Measurements from ENCODE around the gene SPANXN2. TPM values are rescaled to one million over a fixed set of nuclear protein-coding genes. Genes with fewer than 3 reads are reported as not detected.

SPANXN2 gene
- polyA plus RNA-seq, 4 donors: 0.18 TPM; not detected in 3

DNA sequence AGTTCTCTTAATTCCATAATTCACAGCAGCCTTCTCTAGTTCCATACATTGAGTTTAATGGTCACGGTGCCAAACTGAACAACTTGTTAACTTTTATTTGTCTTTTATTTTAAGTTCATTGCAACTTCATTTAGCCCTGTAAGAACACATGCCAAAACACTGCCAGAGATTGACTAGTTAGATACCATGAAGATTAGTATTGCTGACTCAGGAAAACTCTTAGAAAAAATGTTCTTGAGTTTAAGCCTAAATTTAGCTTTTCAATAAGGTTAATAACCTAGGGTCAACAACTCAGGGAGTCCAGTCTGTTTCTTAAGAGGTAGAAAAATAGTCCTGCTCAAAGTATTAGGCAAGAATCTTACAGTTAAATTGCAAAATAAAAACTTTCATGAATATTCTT lies 25.7 kb downstream of the SPANXN2 start:
- no peaks in the 10 kb centered on the region for H3K9me3 ChIP-seq (ENCODE audit: control insufficient read depth in 2 of 2, insufficient read depth in 1 of 2, low read depth in 1 of 2, low read length in 1 of 2)
- H3K27ac ChIP-seq (ENCODE audit: low read depth in 1 of 3, low read length in 2 of 3): no peak overlapping the region
- WGBS, 3 donors: 90 to 91% (median 91%) methylated on average over 1 of the region's 1 CpG
- no peaks in the 10 kb centered on the region for H3K27me3 ChIP-seq (ENCODE audit: control insufficient read depth in 3 of 3, insufficient read depth in 3 of 3, low read length in 3 of 3)
- DNase-seq (no peak), FAIRE-seq (no peak)
- H3K4me3 ChIP-seq (ENCODE audit: low read depth in 1 of 3, low read length in 3 of 3): no peak overlapping the region
- H3K36me3 ChIP-seq (ENCODE audit: control insufficient read depth in 3 of 3, insufficient read depth in 2 of 3, low read depth in 1 of 3, low read length in 3 of 3): no peaks in the 10 kb centered on the region
- no peaks in the 10 kb centered on the region for H3K4me1 ChIP-seq (ENCODE audit: control insufficient read depth in 3 of 3, insufficient read depth in 2 of 3, low read depth in 1 of 3, low read length in 2 of 3)

DNA sequence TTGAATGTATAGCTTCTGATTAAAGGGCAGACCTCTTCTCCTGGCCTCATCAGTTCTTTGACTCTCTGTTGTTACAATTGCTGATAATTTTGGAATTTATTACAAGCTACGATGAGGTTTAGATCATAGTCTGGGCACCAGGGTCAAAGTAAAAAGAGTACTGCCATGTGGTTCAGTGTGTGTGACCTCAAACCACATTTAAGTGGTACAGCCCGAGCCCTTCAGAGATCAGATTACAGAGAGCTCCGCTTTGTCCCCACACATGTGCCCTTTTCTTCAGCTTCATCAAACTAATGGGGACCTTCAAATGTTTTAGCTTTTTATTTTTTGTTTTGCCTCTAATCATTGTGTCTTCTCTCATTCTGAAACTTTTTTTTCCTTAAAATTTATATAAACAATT lies 37.1 kb downstream of the SPANXN2 start:
- H3K4me3 ChIP-seq (ENCODE audit: low read depth in 1 of 3, low read length in 3 of 3): no peak overlapping the region
- no peak overlapping the region for H3K27ac ChIP-seq (ENCODE audit: low read depth in 1 of 3, low read length in 2 of 3)
- peaks cover 0 to 4% (median 0%) of the 10 kb centered on the region in 3 donors for H3K4me1 ChIP-seq (ENCODE audit: control insufficient read depth in 3 of 3, insufficient read depth in 2 of 3, low read depth in 1 of 3, low read length in 2 of 3)
- WGBS, 3 donors: 26 to 50% (median 43%) methylated on average over 3 of the region's 3 CpGs
- no peak for FAIRE-seq
- no peaks in the 10 kb centered on the region for H3K9me3 ChIP-seq (ENCODE audit: control insufficient read depth in 2 of 2, insufficient read depth in 1 of 2, low read depth in 1 of 2, low read length in 1 of 2)
- H3K36me3 ChIP-seq (ENCODE audit: control insufficient read depth in 3 of 3, insufficient read depth in 2 of 3, low read depth in 1 of 3, low read length in 3 of 3): no peaks in the 10 kb centered on the region
- DNase-seq: peak in 1 of 2 donors; percentile 32
- H3K27me3 ChIP-seq (ENCODE audit: control insufficient read depth in 3 of 3, insufficient read depth in 3 of 3, low read length in 3 of 3): no peaks in the 10 kb centered on the region

DNA sequence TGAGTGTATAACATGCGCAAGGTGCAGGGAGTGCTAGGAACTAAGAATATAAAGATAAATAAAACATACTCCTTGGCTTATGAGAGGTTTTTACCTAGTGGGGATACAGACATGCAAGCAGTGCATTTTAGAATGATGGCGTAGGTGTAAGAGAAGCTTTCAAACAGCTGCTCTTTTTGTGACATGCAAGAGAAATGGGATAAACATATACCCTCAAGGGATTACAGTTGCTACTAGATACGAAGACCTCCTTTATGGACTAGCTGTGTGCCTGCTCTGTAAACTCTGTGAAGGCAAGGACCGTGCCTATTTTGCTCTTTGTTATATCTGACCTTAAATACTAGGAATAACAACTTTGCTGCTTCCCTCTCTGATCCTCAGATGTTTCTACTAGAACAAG lies 45.6 kb downstream of the SPANXN2 start:
- H3K4me1 ChIP-seq (ENCODE audit: control insufficient read depth in 3 of 3, insufficient read depth in 2 of 3, low read depth in 1 of 3, low read length in 2 of 3): no peaks in the 10 kb centered on the region
- FAIRE-seq: no peak
- WGBS, 3 donors: 65 to 79% (median 68%) methylated on average over 4 of the region's 4 CpGs

DNA sequence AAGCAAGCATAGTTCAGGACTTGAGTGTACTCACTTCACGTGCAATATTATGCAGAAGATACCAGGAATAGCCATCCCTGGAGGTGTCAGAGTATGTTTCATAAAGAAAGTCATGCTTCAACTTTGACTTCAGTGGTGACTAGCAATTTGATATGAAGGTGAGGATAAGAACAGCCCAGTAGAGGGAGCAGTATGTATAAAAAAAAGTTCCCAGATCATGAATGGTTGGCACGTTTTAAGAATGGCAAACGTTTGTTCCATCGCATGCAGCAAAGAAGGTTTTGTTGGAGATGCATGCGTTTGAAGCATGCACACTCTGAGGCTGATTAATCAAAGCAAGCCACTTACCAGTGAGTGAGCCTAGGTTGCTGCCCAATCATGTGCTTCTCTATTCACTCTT lies 51.2 kb downstream of the SPANXN2 start:
- no peaks in the 10 kb centered on the region for H3K27me3 ChIP-seq (ENCODE audit: control insufficient read depth in 3 of 3, insufficient read depth in 3 of 3, low read length in 3 of 3)
- H3K9me3 ChIP-seq (ENCODE audit: control insufficient read depth in 2 of 2, insufficient read depth in 1 of 2, low read depth in 1 of 2, low read length in 1 of 2): no peaks in the 10 kb centered on the region
- FAIRE-seq (no peak), DNase-seq (peak in 1 of 2 donors; percentile 28)
- H3K27ac ChIP-seq (ENCODE audit: low read depth in 1 of 3, low read length in 2 of 3): no peak overlapping the region
- no peaks in the 10 kb centered on the region for H3K36me3 ChIP-seq (ENCODE audit: control insufficient read depth in 3 of 3, insufficient read depth in 2 of 3, low read depth in 1 of 3, low read length in 3 of 3)
- no peak overlapping the region for H3K4me3 ChIP-seq (ENCODE audit: low read depth in 1 of 3, low read length in 3 of 3)
- 2 to 13% (median 11%) methylated on average over 5 of the region's 5 CpGs for WGBS, 3 donors
- no peaks in the 10 kb centered on the region for H3K4me1 ChIP-seq (ENCODE audit: control insufficient read depth in 3 of 3, insufficient read depth in 2 of 3, low read depth in 1 of 3, low read length in 2 of 3)

More for the DNA sequence above, 45.6 kb downstream of the SPANXN2 start:
- no peak overlapping the region for H3K4me3 ChIP-seq (ENCODE audit: low read depth in 1 of 3, low read length in 3 of 3)
- H3K27ac ChIP-seq (ENCODE audit: low read depth in 1 of 3, low read length in 2 of 3): no peak overlapping the region
- no peaks in the 10 kb centered on the region for H3K36me3 ChIP-seq (ENCODE audit: control insufficient read depth in 3 of 3, insufficient read depth in 2 of 3, low read depth in 1 of 3, low read length in 3 of 3)
- no peak for DNase-seq
- H3K27me3 ChIP-seq (ENCODE audit: control insufficient read depth in 3 of 3, insufficient read depth in 3 of 3, low read length in 3 of 3): no peaks in the 10 kb centered on the region
- no peaks in the 10 kb centered on the region for H3K9me3 ChIP-seq (ENCODE audit: control insufficient read depth in 2 of 2, insufficient read depth in 1 of 2, low read depth in 1 of 2, low read length in 1 of 2)

DNA sequence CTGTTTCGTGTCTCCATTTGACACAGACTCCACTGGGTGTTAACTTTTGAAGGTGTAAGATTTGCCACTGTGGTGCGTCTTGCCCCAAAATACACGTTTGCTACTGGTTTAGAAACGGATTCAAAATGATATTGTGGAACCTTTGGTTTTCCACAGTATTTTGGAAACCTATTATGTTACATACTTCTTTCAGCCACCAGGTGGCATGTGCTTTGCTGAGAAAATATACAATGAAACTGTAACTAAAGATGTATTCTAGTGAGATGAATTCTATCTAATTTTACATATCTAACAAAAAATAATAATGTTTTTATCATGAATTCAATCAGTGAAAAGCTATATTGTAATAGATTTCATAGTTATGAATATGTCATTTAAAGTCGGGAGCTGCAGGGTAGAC lies 56.2 kb downstream of the SPANXN2 start:
- no peaks in the 10 kb centered on the region for H3K27me3 ChIP-seq (ENCODE audit: control insufficient read depth in 3 of 3, insufficient read depth in 3 of 3, low read length in 3 of 3)
- no peak overlapping the region for H3K27ac ChIP-seq (ENCODE audit: low read depth in 1 of 3, low read length in 2 of 3)
- H3K4me1 ChIP-seq (ENCODE audit: control insufficient read depth in 3 of 3, insufficient read depth in 2 of 3, low read depth in 1 of 3, low read length in 2 of 3): peaks cover 0 to 4% (median 0%) of the 10 kb centered on the region in 3 donors
- peak in 1 of 2 donors; percentile 24 for DNase-seq
- no peak overlapping the region for H3K4me3 ChIP-seq (ENCODE audit: low read depth in 1 of 3, low read length in 3 of 3)
- 33 to 48% (median 39%) methylated on average over 5 of the region's 5 CpGs for WGBS, 3 donors
- no peaks in the 10 kb centered on the region for H3K9me3 ChIP-seq (ENCODE audit: control insufficient read depth in 2 of 2, insufficient read depth in 1 of 2, low read depth in 1 of 2, low read length in 1 of 2)
- no peaks in the 10 kb centered on the region for H3K36me3 ChIP-seq (ENCODE audit: control insufficient read depth in 3 of 3, insufficient read depth in 2 of 3, low read depth in 1 of 3, low read length in 3 of 3)
- FAIRE-seq: no peak

DNA sequence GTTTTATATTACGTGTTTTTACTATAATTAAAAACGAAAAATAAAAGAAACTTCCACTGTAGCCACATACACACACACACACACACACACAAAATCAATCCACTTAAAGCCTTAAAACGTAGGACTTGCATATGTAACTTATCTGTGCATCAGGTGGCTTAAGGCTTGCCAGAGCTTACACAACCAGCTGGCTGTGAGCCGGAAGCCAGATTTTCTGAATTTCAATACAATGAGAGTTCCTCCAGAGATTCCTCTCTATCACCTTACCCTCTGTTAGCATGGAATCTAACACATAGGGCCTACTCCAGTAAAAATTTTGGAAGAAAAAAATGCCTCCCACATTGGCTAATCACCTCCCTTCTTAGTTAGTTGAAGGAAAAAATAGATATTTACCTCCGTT lies 56.8 kb downstream of the SPANXN2 start:
- Histone ChIP-seq H3K36me3 (ENCODE audit: control insufficient read depth in 3 of 3, insufficient read depth in 2 of 3, low read depth in 1 of 3, low read length in 3 of 3) (no peaks in the 10 kb centered on the region), H3K4me1 (ENCODE audit: control insufficient read depth in 3 of 3, insufficient read depth in 2 of 3, low read depth in 1 of 3, low read length in 2 of 3) (peaks cover 0 to 4% (median 0%) of the 10 kb centered on the region in 3 donors), H3K27me3 (ENCODE audit: control insufficient read depth in 3 of 3, insufficient read depth in 3 of 3, low read length in 3 of 3) (no peaks in the 10 kb centered on the region), H3K9me3 (ENCODE audit: control insufficient read depth in 2 of 2, insufficient read depth in 1 of 2, low read depth in 1 of 2, low read length in 1 of 2) (no peaks in the 10 kb centered on the region), H3K27ac (ENCODE audit: low read depth in 1 of 3, low read length in 2 of 3) (no peak overlapping the region), H3K4me3 (ENCODE audit: low read depth in 1 of 3, low read length in 3 of 3) (no peak overlapping the region)
- no peak for FAIRE-seq
- DNase-seq: no peak
- WGBS, 3 donors: 55 to 73% (median 62%) methylated on average over 5 of the region's 5 CpGs

Other genes starting within 250 kb of the SPANXN2 start
- gene SPANXN3, start 203.3 kb downstream of the SPANXN2 start, polyA plus RNA-seq: 10 to 100 TPM in 1 of 4 donors, 1 to 10 TPM in 2, not detected in 1; 1.8 to 10.3 (median 6.2) TPM
- gene SLITRK4, start 84.7 kb downstream of the SPANXN2 start, polyA plus RNA-seq: 1 to 10 TPM in 1 of 4 donors, under 1 TPM in 1, not detected in 2; 0.12 to 9.7 TPM
- not detected for gene UBE2NL, start 163.3 kb upstream of the SPANXN2 start, polyA plus RNA-seq